ENCODE measurements around the gene SMPD3. TPM values are rescaled to one million over a fixed set of nuclear protein-coding genes. Genes with fewer than 3 reads are reported as not detected.

The SMPD3 gene
- total and polyA plus RNA-seq, 4 donors: 1.7 to 13.9 (median 5.0) TPM

DNA sequence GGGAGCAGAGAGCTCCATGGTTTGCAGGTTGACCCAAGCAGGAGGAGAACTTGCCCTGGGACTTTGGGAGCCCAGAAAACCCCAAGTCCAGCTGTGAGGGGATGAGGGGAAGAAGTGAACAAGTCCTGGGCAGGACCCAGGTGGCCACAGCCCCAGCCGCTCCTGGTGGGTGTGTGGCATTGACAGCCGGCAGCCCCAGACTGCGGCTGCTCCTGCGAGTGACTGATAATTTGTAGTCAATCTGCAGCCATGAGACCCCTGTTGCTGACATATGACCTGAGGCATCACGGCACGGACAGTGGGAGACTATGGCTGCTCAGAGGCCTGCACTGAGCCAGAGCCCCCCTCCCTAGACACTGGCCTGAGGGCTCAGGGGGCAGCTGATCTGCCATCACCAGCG is 71.1 kb downstream of the SMPD3 start:
- no peak for TF ChIP-seq CTCF (IDR thresholded peaks at IDR 0.05; ENCODE audit: control extremely low read depth, extremely low read depth)
- Histone ChIP-seq H3K27ac (ENCODE audit: low read depth in 1 of 2, low read length in 1 of 2) (no peak overlapping the region), H3K4me1 (ENCODE audit: control insufficient read depth in 5 of 5, insufficient read depth in 5 of 5, low read length in 5 of 5) (peaks cover 0 to 4% (median 0%) of the 10 kb centered on the region in 5 donors), H3K27me3 (ENCODE audit: control insufficient read depth in 3 of 3, insufficient read depth in 3 of 3, low read length in 2 of 3) (no peaks in the 10 kb centered on the region), H3K36me3 (ENCODE audit: control insufficient read depth in 4 of 4, insufficient read depth in 4 of 4, low read length in 4 of 4) (no peaks in the 10 kb centered on the region), H3K4me3 (no peak overlapping the region), H3K9me3 (ENCODE audit: control insufficient read depth in 4 of 4, insufficient read depth in 3 of 4, low read length in 3 of 4) (no peaks in the 10 kb centered on the region), H3K9ac (ENCODE audit: insufficient read depth in 1 of 2, low read length in 2 of 2) (no peak overlapping the region)
- DNase-seq: no peak
- ATAC-seq (ENCODE audit: insufficient read depth, low FRiP score): no peak
- 97 to 100% methylated on average over 7 of the region's 7 CpGs for WGBS, 2 donors

GRCh38 chr16:68376590-68376989 is 71.7 kb downstream of the SMPD3 start:
- no peaks in the 10 kb centered on the region for H3K36me3 ChIP-seq (ENCODE audit: control insufficient read depth in 4 of 4, insufficient read depth in 4 of 4, low read length in 4 of 4)
- TF ChIP-seq CTCF (IDR thresholded peaks at IDR 0.05; ENCODE audit: control extremely low read depth, extremely low read depth): no peak
- H3K27ac ChIP-seq (ENCODE audit: low read depth in 1 of 2, low read length in 1 of 2): no peak overlapping the region
- ATAC-seq (ENCODE audit: insufficient read depth, low FRiP score) (no peak), DNase-seq (no peak)
- no peaks in the 10 kb centered on the region for H3K27me3 ChIP-seq (ENCODE audit: control insufficient read depth in 3 of 3, insufficient read depth in 3 of 3, low read length in 2 of 3)
- WGBS, 2 donors: 92 to 94% methylated on average over 6 of the region's 6 CpGs
- peaks cover 0 to 4% (median 0%) of the 10 kb centered on the region in 5 donors for H3K4me1 ChIP-seq (ENCODE audit: control insufficient read depth in 5 of 5, insufficient read depth in 5 of 5, low read length in 5 of 5)
- H3K4me3 ChIP-seq: no peak overlapping the region
- H3K9me3 ChIP-seq (ENCODE audit: control insufficient read depth in 4 of 4, insufficient read depth in 3 of 4, low read length in 3 of 4): no peaks in the 10 kb centered on the region
- no peak overlapping the region for H3K9ac ChIP-seq (ENCODE audit: insufficient read depth in 1 of 2, low read length in 2 of 2)

DNA sequence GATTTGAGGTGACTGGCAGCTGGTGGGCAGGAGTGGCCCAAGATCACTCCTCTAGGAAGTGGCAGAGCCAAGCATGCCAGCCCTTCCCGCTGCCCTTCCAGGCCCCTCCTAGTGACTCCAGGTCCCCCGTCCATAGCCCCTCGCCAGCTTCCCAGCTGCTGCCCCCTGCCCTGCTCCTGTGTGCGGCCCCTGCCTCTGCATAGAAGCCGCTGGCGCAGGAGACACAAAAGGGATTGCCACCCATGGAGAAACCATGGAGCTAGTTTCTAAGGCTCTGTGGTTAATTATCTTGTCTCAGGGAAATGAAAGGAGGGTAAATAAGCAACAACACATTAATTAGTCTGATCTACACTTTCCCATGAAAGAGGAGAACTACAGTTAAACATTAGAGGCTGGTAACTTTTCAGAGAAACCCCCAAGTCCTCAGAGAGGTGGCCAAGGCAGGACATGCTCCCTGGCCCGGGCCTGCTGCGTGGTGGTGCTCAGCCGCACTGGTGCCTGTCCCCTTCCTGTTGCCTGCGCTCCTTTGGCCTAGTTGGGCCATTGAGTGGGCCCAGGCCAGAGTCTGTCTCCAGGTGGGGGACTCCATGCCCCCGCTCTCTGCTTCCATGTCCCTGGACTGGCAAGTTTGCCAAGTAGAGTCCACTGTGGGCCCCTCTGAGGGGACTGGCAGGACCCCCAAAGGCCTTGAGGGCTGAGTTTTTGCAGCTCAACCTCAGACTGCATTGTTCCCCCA is 72.3 kb downstream of the SMPD3 start:
- ATAC-seq (ENCODE audit: insufficient read depth, low FRiP score) (no peak), DNase-seq (no peak)
- TF ChIP-seq CTCF (IDR thresholded peaks at IDR 0.05; ENCODE audit: control extremely low read depth, extremely low read depth): no peak
- peaks cover 0 to 4% (median 0%) of the 10 kb centered on the region in 5 donors for H3K4me1 ChIP-seq (ENCODE audit: control insufficient read depth in 5 of 5, insufficient read depth in 5 of 5, low read length in 5 of 5)
- 96 to 97% methylated on average over 11 of the region's 11 CpGs for WGBS, 2 donors
- no peaks in the 10 kb centered on the region for H3K36me3 ChIP-seq (ENCODE audit: control insufficient read depth in 4 of 4, insufficient read depth in 4 of 4, low read length in 4 of 4)
- no peak overlapping the region for H3K9ac ChIP-seq (ENCODE audit: insufficient read depth in 1 of 2, low read length in 2 of 2)
- H3K4me3 ChIP-seq: no peak overlapping the region
- no peaks in the 10 kb centered on the region for H3K27me3 ChIP-seq (ENCODE audit: control insufficient read depth in 3 of 3, insufficient read depth in 3 of 3, low read length in 2 of 3)
- H3K27ac ChIP-seq (ENCODE audit: low read depth in 1 of 2, low read length in 1 of 2): no peak overlapping the region
- H3K9me3 ChIP-seq (ENCODE audit: control insufficient read depth in 4 of 4, insufficient read depth in 3 of 4, low read length in 3 of 4): no peaks in the 10 kb centered on the region

Data from lung (tissue), 12 donors.